HG02885 (cell line): ENCODE measurements around the gene PHACTR3.

ENCODE experiments used
- ATAC-seq: cut with Tn5 transposase; IDR thresholded peaks from one replicate; pipeline ENCODE4 v1.9.1; 2021; ENCODE audit warnings: mild to moderate bottlenecking; ENCODE audit not compliant: unreplicated experiment, poor library complexity

The PHACTR3 gene

DNA sequence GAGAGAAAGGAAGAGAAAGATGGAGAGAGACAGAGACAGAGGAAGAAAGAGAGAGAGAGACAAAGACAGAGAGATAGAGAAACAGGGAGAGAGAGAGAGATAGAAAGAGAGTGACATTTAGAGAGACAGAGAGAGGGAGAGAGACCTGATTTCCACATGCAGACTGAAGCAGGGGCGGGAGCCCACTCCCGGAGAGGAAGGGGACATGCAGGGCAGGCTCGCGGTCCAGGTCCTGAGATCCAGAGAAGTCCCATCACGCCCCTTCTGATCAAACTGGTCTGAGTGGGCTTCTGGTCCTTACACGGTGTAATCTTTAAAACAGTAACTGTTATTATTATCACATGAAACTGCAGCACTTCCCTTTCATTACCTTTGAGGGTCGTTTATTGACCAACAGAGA lies 62.2 kb downstream of the PHACTR3 start:
- no peak for ATAC-seq

DNA sequence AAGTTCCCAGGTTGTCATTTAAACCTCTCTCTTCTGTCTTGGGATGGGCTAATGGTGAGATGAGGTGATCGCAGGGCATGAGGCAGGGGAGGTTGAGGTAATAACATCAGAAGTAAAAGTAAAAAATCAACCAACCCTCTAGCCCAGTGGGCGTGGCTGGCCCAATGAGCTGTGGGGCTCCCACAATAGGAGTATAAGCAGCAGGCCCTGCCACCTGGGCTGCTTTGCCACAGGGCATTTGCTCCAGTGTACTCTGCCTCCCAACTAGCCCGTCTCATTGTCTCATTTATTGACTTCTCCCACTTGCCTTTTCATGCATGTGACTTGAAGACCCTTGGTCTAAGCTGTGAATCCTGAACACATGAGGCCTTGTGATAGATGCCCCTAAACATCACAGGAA lies 62.8 kb downstream of the PHACTR3 start:
- ATAC-seq, result no peak

DNA sequence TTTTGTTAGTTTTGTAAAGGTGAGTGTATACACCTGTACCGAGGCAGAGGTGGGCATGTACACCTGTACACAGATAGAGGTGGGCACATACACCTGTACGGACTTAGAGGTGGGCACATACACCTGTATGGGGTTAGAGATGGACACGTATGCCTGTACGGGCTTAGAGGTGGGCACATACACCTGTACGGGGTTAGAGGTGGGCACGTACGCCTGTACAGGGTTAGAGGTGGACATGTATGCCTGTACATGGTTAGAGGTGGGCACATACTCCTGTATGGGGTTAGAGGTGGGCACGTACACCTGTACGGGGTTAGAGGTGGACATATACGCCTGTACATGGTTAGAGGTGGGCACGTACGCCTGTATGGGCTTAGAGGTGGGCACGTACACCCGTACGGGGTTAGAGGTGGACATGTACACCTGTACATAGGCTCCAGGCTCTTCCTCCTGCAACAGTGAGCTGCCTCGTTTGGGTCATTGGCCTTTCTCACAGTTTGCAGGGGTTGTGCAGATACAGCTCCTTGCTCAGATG lies 63.7 kb downstream of the PHACTR3 start:
- no peak for ATAC-seq

- no peak for ATAC-seq
Observed at GRCh38 chr20:59668926-59669850, 64.8 kb downstream of the PHACTR3 start.

DNA sequence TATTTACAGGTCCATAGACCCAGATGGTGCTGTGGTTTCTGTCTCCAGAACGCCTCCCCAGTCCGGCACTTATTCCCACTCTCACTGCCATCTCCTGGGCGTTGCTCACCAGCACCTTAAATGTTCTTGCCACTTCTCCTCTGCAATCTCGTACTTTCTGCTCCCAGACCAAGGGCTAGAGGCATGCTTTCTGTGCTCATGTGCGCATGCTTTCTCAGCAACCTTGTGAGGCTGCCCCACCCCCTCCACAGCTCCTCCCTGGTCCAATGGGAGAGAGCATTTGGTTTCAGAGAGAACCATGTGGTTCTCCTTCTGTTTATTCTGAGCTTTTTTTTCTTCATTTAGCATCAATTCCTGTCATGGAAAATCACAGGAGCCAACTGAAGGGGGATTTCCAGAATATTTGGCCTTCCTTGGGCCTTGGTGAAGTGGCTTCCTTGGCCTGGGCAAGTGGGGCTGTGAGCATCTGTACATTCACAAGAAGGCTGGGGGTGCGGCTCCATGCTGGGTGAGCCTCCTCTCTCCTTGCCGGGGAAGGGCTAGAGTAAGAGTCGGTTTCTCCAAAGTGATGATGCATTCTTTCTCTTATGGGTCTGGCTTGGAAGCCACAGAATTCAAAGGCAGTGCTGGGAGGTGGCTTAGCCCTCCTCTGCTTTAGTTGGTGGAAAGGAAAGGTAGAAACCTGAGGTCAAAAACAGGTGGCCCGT lies 66.6 kb downstream of the PHACTR3 start:
- no peak for ATAC-seq

DNA sequence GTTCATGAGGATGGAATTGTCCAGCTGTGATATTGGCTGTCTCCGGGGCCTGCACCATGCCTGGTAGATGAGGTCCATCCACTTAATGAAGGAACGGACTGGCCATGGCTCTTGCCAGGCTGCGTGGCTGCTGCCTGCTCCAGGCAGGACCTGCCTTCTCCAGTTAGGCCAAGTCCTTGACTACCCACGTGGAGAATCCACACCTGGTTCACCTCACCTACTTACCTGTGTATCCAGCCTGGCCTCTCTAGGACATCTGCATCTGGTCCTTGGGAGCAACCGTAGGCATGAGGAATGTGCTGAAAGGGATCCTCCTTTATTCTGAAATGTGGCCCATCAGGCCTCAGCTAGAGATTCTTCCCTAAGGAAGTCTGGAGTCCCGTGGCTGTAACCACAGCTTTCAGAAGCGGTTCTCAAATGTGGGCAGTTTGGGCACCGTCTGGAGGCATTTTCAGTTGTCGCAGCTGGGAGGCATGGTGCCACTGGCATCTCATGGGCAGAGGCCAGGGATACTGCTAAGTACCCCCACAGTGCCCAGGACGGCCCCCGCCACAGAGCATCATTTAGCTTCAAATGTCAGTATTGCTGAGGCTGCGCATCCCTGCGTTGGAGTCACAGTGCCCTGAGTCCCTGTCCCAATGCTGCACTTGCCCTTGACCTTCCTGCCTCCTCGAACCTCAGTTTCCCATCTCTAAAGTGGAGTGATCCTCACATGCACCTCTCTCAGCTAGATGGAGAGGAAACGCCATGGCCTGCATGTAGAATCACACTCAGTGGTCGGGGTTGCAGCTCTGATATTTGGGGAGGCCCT lies 67.5 kb downstream of the PHACTR3 start:
- ATAC-seq, result no peak

DNA sequence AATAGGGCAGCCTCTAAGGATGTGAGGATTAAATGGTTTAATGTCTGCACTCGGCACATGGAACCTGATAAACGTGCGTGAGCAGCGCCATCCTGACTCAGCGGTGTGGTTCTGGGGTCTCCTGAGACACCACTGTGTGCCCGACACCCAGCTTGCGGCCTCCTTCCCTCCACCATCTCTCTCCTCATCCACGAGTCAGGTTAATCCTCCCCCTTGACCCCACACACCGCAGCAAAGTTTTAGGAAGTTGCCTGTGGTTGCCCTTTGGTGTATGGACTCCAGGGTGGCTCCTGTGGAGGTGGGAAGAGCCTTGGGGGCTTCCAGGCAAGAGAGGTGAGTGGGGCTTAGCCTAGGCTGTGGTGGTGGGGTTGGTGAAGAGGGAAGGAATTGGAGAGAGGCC lies 68.2 kb downstream of the PHACTR3 start:
- no peak for ATAC-seq

- ATAC-seq, result no peak
Observed at GRCh38 chr20:59673288-59673997, 69.1 kb downstream of the PHACTR3 start.

DNA sequence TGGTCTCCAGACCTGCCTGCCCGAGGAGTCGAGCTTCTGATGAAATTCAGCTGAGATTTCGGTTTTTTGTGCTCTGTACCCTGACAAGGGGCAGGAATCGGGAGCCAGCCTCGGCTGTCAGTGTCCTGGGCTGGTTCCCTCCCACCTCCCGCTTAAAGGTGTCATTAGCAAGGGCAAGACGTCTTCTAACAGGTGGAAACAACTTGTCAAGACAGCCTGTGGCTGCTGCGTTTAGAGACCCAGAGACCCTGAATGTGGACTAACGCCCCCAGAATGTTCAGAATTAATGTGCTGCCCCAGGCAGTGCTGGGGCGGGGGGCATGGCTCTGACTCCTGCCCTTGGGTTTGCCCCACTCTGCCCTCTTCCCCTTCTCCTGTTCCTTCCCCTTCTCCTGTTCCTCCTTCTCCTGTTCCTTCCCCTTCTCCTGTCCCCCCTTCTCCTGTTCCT lies 69.7 kb downstream of the PHACTR3 start:
- ATAC-seq, result no peak

DNA sequence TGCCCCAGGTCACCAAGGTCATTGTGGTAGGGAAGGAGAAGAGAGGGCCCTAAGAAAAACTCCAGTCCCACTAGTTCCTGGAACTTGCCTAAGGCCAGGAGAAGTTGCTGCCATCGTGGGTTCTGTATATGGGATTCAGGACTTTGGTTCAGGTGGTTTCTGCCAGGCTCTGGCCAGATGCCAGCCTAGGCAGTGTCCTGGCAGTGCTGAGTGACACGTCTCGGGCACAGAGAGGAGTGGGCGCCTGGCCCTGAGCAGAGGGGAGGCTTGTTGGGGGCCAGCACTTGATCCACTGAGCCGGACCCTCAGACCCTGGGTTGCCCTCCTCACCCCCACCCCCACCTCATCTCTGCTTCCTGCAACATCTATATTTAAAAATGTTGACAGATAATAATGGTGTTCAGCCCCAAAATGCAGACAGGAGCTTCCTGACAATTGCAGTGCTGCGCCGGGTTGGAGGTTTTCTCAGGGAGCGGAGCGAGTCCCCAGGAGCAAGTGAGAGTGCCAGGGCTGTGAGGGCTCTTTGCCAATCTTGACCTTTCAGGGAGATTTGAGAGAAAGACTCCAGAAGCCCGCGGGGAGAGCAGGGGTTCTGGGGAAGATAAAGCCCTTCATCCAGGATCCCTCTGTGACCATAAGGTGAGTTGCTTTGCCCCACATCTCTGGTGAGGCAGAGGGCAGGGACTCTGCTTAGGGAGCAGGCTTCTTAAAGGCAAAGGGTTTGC lies 71.9 kb downstream of the PHACTR3 start:
- no peak for ATAC-seq

GRCh38 chr20:59676851-59677182 lies 72.5 kb downstream of the PHACTR3 start:
- ATAC-seq, result no peak

GRCh38 chr20:59677586-59677985 lies 73.2 kb downstream of the PHACTR3 start:
- no peak for ATAC-seq

DNA sequence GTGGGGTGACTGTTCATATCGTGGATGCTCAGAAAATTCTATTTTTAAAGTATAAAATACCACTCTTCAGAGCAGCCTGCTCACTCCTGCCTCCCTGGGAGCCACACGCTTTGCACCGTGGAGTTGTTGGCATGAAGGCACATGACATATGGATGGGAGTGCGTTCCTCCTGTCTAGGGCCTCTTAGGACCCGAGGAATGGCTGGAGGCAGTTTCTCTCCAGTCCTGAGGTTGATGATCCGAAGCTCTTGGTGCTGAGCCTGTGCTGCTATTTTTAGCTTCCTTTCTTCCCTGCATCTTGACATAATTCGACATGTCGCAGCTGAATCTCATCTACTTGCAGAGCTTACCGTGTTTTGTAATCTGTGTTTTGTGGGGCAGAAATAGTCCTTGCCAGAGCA lies 73.9 kb downstream of the PHACTR3 start:
- no peak for ATAC-seq

DNA sequence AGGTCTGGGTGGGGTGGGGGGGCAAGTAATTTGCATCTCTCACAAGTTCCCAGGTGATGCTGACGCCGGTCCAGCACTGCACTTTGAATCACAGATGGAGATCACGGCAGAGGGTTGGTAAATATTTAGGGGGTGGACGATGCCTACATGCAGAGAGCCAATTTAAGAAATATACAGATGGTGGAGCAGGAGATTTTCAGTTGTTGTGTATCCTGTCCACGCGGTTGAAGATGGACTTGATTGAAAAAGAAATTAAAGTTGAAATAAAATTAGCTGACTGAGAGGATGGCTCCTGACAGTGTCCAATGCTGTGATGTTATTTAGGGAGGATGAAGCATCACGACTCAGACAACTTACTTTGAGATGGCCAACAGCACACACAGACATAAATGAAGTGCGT lies 74.6 kb downstream of the PHACTR3 start:
- no peak for ATAC-seq

GRCh38 chr20:59680148-59680650 lies 75.9 kb downstream of the PHACTR3 start:
- no peak for ATAC-seq

DNA sequence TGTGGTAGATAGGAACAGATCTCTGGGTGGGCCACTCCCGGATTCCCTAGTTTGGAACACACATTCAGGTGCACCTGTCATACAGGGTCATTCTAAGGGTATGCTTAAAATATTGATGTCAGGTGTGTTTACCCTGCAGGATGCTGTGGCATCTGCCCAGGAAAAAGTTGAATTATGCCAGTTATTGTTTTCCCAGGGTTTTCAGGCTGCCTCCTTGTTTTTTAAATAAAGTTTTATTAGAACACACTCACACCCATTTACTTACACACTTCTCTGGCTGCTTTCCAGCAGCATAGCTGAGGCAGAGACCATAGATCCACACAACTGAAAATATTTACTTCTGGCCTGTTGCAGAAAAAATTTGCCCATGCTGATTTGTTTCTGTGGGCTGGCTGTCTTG lies 76.5 kb downstream of the PHACTR3 start:
- no peak for ATAC-seq

DNA sequence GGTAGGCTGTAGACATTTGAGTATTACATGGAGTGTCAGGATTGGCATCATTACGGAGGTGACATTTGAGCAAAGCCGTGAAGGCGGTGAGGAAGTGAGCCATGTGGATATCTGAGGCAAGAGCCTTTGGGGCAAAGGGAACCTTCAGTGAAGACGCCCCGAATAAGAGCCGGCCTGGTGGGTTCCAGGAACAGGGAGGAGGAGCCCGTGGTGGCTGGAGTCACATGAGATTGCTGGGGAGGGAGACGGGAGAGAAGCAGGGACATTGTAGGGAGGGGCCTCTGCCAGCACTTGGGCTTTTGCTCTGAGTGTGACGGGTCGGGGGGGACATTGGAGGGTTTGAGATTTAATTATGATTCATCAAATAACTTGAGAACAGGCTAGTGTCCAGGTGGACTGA lies 78.3 kb downstream of the PHACTR3 start:
- no peak for ATAC-seq

DNA sequence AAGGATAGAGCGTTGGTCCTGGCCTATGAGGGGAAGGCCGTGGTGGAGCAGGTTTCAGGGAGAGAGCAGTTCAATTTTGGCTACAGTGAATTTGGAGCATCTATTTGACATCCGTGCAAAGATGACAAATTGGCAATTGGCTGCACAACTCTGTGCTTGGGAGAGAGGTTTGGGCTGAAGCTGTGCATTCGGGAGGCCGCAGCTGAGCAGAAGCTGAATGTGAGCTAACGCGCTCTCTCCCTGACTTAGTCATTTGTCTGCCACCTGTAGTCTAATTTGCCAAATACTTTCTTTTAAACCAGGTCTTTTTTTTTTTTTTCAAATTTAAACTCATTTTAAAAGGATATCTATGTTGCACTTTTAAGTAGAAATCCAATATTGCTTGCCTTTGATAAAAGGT lies 78.8 kb downstream of the PHACTR3 start:
- no peak for ATAC-seq

DNA sequence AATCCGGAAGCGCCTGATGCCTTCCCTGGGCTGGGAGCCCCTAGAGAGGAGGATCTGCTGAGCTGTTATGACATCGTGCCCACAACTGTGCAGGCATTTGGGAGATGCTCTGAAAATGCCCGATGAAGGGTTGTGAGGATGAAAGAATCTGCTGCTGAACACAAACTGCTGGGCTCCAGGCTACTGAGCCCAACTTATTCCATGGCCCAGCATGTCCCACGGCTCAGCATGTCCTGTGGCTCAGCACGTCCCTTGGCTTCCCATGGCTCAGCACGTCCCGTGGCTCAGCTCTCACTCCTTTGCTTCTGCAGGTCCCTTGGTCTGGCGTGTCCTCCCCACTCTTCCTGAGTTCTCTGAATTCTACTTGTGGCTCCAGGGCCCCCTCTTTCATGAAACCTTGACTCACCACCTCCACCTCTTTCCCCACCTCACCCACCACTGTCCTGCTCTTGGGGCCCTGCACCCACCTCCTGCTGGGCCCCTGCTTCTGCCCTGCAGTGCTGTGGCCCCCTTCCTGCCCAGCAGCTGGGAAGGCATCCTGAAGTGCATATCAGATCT lies 80.4 kb downstream of the PHACTR3 start:
- ATAC-seq, result no peak
